ENCODE results near the gene MEST. TPM values are rescaled to one million over a fixed set of nuclear protein-coding genes. Genes with fewer than 3 reads are reported as not detected.

The MEST gene
- total RNA-seq, 1 experiment from 2014 or later = 49.5 TPM

DNA sequence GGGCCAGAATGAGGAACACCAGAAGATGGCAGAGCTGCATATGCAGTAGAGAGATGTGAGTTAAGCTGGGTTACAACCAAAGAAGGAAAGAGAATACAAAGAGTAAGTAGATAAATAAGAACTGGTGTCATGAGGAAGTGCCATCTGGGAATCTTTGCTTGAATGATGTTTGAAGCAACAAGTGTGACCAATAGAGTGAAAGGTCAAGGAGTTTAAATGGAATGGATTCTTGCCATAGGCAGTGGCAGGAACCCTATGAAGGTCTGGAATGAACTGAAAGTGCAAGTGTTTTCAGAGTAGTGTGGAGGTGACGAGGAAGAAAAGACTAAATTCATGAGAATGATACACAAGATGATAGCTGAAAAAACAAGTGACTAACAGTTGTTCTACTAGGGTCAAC is 21.6 kb downstream of the MEST start:
- Histone ChIP-seq H3K9me3 (ENCODE audit: control insufficient read depth in 1 of 2, insufficient read depth in 1 of 2, low read depth in 1 of 2, low read length in 2 of 2) (no peaks in the 10 kb centered on the region), H3K27ac (ENCODE audit: low read depth, low read length) (no peak overlapping the region), H2AFZ (ENCODE audit: low read depth, low read length, poor library complexity, severe bottlenecking) (no peak overlapping the region), H3K4me1 (ENCODE audit: control insufficient read depth in 1 of 2, insufficient read depth in 2 of 2, low read length in 2 of 2) (no peaks in the 10 kb centered on the region), H3K27me3 (ENCODE audit: insufficient read depth, low read length) (no peaks in the 10 kb centered on the region), H4K20me1 (ENCODE audit: insufficient read depth) (no peaks in the 10 kb centered on the region), H3K4me3 (replicated peaks in 1 of 2; ENCODE audit: low read depth in 1 of 2, low read length in 2 of 2) (no peak overlapping the region), H3K79me2 (ENCODE audit: insufficient read depth, low read length) (no peaks in the 10 kb centered on the region), H3K36me3 (ENCODE audit: control insufficient read depth in 1 of 2, insufficient read depth in 2 of 2, low read length in 2 of 2) (no peaks in the 10 kb centered on the region), H3K9ac (ENCODE audit: low read length) (no peak overlapping the region), H3K4me2 (ENCODE audit: low read length) (no peak overlapping the region), H3K9me2 (ENCODE audit: insufficient read depth) (no peaks in the 10 kb centered on the region)
- DNase-seq (ENCODE audit: low read depth, low spot score) (no peak), ATAC-seq (no peak)
- POLR2A ChIA-PET = no interaction called here
- no TSS peak for BruUV-seq (replicated peaks)
- RAD21 ChIA-PET (ENCODE audit: low non-redundant PET in 1 of 2, low total read pairs in 2 of 2, uncharacterized antibody in 2 of 2, unreplicated experiment in 2 of 2) = no interaction called here
- TF ChIP-seq EZH2 (IDR thresholded peaks at IDR 0.05) = no peak
- no peak for TF ChIP-seq POLR2AphosphoS5 (IDR thresholded peaks at IDR 0.05; ENCODE audit: low read depth, low read length)
- TF ChIP-seq ELF1 (IDR thresholded peaks at IDR 0.05; ENCODE audit: borderline replicate concordance, low read depth) = no peak
- no peak for TF ChIP-seq EGR1 (IDR thresholded peaks at IDR 0.05; ENCODE audit: low read depth)
- CTCF ChIA-PET = no interaction called here
- intact Hi-C loops (cut with micrococcal nuclease) = no loop called here

DNA sequence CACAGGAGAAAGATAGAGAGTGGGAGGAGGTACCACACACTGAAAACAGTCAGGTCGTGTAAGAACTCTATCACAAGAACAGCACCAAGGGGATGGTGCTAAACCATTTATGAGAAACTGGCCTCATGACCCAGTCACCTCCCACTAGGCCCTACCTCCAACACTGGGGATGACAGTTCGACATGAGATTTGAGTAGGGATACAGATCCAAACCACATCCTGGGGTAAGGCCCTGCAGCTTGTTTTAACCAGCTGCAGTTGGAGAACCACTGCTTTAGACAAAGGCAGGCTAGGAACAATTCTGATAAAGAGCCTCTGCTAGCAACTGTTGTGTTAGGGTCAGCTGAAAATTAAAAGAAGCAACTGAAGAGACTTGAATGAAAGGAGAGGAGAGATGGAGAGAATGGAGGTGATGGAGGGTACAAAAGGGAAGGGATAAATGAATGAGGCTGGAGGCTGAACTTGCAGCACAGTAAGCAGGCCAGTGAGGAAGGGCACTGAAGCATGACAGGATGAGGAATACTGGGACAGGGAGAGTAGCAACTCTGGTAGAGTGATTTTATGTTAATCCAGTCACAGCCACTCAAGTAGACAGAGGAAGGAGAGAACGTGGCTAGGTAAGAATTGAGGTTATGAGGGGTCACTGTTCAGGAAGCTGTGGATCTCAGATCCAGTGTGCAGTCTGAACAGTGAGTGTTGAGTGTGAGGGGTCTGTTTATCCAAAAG is 23.6 kb downstream of the MEST start:
- TF ChIP-seq, protein P1, sequence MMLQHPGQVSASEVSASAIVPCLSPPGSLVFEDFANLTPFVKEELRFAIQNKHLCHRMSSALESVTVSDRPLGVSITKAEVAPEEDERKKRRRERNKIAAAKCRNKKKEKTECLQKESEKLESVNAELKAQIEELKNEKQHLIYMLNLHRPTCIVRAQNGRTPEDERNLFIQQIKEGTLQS (IDR thresholded peaks at IDR 0.05) = no peak
- TF ChIP-seq FOSL1 (IDR thresholded peaks at IDR 0.05; ENCODE audit: low read depth) (no peak), YY1 (IDR thresholded peaks at IDR 0.05; ENCODE audit: extremely low read depth, insufficient replicate concordance, low read depth, low read length) (no peak), EZH2phosphoT487 (IDR thresholded peaks at IDR 0.05; ENCODE audit: borderline replicate concordance) (no peak), ZNF274 (IDR thresholded peaks at IDR 0.05; ENCODE audit: low read depth, low read length) (no peak), SRF (IDR thresholded peaks at IDR 0.05; ENCODE audit: low read depth) (no peak), EGR1 (IDR thresholded peaks at IDR 0.05; ENCODE audit: low read depth) (no peak)
- TF ChIP-seq, protein P2, sequence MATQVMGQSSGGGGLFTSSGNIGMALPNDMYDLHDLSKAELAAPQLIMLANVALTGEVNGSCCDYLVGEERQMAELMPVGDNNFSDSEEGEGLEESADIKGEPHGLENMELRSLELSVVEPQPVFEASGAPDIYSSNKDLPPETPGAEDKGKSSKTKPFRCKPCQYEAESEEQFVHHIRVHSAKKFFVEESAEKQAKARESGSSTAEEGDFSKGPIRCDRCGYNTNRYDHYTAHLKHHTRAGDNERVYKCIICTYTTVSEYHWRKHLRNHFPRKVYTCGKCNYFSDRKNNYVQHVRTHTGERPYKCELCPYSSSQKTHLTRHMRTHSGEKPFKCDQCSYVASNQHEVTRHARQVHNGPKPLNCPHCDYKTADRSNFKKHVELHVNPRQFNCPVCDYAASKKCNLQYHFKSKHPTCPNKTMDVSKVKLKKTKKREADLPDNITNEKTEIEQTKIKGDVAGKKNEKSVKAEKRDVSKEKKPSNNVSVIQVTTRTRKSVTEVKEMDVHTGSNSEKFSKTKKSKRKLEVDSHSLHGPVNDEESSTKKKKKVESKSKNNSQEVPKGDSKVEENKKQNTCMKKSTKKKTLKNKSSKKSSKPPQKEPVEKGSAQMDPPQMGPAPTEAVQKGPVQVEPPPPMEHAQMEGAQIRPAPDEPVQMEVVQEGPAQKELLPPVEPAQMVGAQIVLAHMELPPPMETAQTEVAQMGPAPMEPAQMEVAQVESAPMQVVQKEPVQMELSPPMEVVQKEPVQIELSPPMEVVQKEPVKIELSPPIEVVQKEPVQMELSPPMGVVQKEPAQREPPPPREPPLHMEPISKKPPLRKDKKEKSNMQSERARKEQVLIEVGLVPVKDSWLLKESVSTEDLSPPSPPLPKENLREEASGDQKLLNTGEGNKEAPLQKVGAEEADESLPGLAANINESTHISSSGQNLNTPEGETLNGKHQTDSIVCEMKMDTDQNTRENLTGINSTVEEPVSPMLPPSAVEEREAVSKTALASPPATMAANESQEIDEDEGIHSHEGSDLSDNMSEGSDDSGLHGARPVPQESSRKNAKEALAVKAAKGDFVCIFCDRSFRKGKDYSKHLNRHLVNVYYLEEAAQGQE (IDR thresholded peaks at IDR 0.05; ENCODE audit: low read depth) = no peak
- TF ChIP-seq, protein P3, sequence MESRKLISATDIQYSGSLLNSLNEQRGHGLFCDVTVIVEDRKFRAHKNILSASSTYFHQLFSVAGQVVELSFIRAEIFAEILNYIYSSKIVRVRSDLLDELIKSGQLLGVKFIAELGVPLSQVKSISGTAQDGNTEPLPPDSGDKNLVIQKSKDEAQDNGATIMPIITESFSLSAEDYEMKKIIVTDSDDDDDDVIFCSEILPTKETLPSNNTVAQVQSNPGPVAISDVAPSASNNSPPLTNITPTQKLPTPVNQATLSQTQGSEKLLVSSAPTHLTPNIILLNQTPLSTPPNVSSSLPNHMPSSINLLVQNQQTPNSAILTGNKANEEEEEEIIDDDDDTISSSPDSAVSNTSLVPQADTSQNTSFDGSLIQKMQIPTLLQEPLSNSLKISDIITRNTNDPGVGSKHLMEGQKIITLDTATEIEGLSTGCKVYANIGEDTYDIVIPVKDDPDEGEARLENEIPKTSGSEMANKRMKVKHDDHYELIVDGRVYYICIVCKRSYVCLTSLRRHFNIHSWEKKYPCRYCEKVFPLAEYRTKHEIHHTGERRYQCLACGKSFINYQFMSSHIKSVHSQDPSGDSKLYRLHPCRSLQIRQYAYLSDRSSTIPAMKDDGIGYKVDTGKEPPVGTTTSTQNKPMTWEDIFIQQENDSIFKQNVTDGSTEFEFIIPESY (IDR thresholded peaks at IDR 0.05; ENCODE audit: extremely low read depth, insufficient replicate concordance, low read length) = no peak
- RAD21 ChIA-PET (ENCODE audit: low non-redundant PET in 1 of 2, low total read pairs in 2 of 2, uncharacterized antibody in 2 of 2, unreplicated experiment in 2 of 2) = no interaction called here

More for the DNA sequence above, 23.6 kb downstream of the MEST start:
- Histone ChIP-seq H3K27me3 (ENCODE audit: insufficient read depth, low read length) (no peaks in the 10 kb centered on the region), H2AFZ (ENCODE audit: low read depth, low read length, poor library complexity, severe bottlenecking) (no peak overlapping the region), H3K4me3 (replicated peaks in 1 of 2; ENCODE audit: low read depth in 1 of 2, low read length in 2 of 2) (no peak overlapping the region), H3K9me3 (ENCODE audit: control insufficient read depth in 1 of 2, insufficient read depth in 1 of 2, low read depth in 1 of 2, low read length in 2 of 2) (no peaks in the 10 kb centered on the region), H3K36me3 (ENCODE audit: control insufficient read depth in 1 of 2, insufficient read depth in 2 of 2, low read length in 2 of 2) (no peaks in the 10 kb centered on the region), H4K20me1 (ENCODE audit: insufficient read depth) (no peaks in the 10 kb centered on the region), H3K27ac (ENCODE audit: low read depth, low read length) (no peak overlapping the region), H3K4me1 (ENCODE audit: control insufficient read depth in 1 of 2, insufficient read depth in 2 of 2, low read length in 2 of 2) (no peaks in the 10 kb centered on the region), H3K4me2 (ENCODE audit: low read length) (no peak overlapping the region), H3K9me2 (ENCODE audit: insufficient read depth) (no peaks in the 10 kb centered on the region), H3K9ac (ENCODE audit: low read length) (no peak overlapping the region), H3K79me2 (ENCODE audit: insufficient read depth, low read length) (no peaks in the 10 kb centered on the region)
- DNase-seq (ENCODE audit: low read depth, low spot score) (no peak), ATAC-seq (no peak)
- BruUV-seq (replicated peaks) = no TSS peak
- CTCF ChIA-PET = no interaction called here
- POLR2A ChIA-PET = no interaction called here
- intact Hi-C loops (cut with micrococcal nuclease) = no loop called here

Data from HCT116 (cell line).